22Rv1 (cell line): ENCODE data around the gene DAAM1.

ENCODE experiments used
- H3K27ac ChIP-seq: fragments of 450-650 bp; 2 replicates; pipeline ENCODE4 v1.5.1; 2017
- CTCF ChIP-seq: fragments of 450-650 bp; IDR thresholded peaks from 2 replicates; pipeline ENCODE4 v1.5.1; 2017; ENCODE audit warnings: mild to moderate bottlenecking
- ZFX ChIP-seq: fragments of 450-650 bp; IDR thresholded peaks from 2 replicates; pipeline ENCODE4 v1.6.1; 2017; ENCODE audit warnings: antibody characterized with exemption, borderline replicate concordance

Gene DAAM1

GRCh38 chr14:59330455-59330854 is 142.0 kb downstream of the DAAM1 start:
- TF ChIP-seq CTCF: no peak
- TF ChIP-seq ZFX: no peak
- no peak overlapping the region for H3K27ac ChIP-seq

- H3K27ac ChIP-seq: no peak overlapping the region
- TF ChIP-seq ZFX: no peak
- no peak for TF ChIP-seq CTCF
Observed at GRCh38 chr14:59331217-59331616, 142.8 kb downstream of the DAAM1 start.

GRCh38 chr14:59332727-59333126 is 144.3 kb downstream of the DAAM1 start:
- TF ChIP-seq ZFX (no peak), CTCF (no peak)
- H3K27ac ChIP-seq: no peak overlapping the region

GRCh38 chr14:59333235-59333634 is 144.8 kb downstream of the DAAM1 start:
- no peak overlapping the region for H3K27ac ChIP-seq
- no peak for TF ChIP-seq ZFX
- no peak for TF ChIP-seq CTCF

- no peak overlapping the region for H3K27ac ChIP-seq
- no peak for TF ChIP-seq CTCF
- TF ChIP-seq ZFX: no peak
Observed at GRCh38 chr14:59333668-59334067, 145.2 kb downstream of the DAAM1 start.

GRCh38 chr14:59334253-59334652 is 145.8 kb downstream of the DAAM1 start:
- no peak overlapping the region for H3K27ac ChIP-seq
- TF ChIP-seq ZFX (no peak), CTCF (no peak)

GRCh38 chr14:59336098-59336497 is 147.6 kb downstream of the DAAM1 start:
- no peak for TF ChIP-seq ZFX
- no peak for TF ChIP-seq CTCF
- no peak overlapping the region for H3K27ac ChIP-seq
